NCI-H2227 treated with DMSO at 0.1 percent for 48 hours (cell line): ENCODE measurements around the gene C2CD3.
"Not testable (repeated sequence)": the region's sequence is repeated elsewhere in the genome, so short reads cannot be mapped to it uniquely, and the experiment has no call there.

Source experiments
- DNase-seq: peaks from one replicate; lab custom pipeline; 2025; lab: John Stamatoyannopoulos, UW

C2CD3 gene

DNA sequence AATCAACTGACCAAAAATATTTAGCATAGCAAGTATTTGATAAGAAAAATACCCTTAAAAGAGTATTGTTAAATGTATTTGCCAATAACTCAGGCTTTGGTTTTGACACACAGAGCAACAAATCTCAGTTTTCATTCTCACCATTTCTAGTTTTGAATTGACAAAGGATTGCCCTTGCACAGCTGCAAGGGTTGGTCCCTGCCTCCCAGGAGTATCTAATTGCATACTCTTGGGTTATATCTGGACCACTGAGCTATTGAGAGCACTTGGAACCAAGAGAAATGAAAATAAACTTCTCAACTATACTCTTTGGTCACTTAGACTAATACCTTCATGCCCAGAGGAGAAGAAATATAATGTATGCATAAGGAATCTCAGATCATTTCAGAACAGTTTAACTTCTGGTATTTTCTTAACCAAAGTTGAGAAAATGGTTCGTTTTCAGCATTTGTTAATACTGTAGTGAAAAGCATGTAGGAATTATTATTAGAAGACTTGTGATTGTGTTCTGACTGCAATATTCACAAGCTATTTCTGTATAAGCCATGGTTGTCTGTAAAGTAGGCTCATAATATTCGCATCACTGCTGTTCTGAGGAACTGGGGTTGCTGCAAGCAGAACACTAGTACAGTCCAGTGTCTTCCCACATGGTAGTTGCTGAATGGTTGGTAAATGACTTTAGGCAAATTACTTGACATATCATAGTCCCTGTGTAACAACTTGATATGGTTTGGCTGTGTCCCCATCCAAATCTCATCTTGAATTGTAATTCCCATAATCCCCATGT is 7.9 kb downstream of the C2CD3 start:
- DNase-seq: no peak

DNA sequence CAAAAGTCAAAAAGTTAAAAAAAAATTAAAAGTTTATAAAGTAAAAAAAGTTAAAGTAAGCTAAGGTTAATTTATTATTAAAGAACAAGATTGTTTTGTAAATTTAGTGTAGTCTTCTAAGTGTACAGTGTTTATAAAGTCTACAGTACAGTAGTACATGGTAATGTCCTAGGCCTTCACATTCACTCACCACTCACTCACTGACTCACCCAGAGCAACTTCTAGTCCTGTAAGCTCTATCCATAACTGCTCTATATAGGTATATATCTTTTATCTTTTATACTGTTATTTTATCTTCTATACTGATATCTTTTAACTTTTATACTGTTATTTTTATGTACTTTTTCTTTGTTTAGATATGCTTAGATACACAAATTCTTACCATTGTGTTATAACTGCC is 11.2 kb downstream of the C2CD3 start:
- DNase-seq: no peak

DNA sequence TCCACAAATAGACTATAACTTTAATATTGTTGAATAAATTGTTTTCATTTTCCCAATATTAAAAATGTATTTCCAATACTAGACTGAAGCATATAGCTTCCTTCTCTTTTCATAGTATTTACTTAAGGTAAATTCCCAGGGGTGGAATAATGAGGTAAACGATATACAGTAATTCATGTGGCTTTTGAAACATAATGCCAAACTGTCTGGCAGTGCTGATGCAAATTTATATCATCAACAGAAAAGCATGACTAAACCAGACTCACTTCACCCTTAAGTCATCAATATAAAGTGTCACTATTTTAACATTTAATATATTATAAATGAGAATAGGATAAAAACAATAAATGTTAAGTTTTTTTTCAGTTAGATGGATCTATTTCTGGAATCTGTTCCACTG is 13.6 kb downstream of the C2CD3 start:
- no peak for DNase-seq

DNA sequence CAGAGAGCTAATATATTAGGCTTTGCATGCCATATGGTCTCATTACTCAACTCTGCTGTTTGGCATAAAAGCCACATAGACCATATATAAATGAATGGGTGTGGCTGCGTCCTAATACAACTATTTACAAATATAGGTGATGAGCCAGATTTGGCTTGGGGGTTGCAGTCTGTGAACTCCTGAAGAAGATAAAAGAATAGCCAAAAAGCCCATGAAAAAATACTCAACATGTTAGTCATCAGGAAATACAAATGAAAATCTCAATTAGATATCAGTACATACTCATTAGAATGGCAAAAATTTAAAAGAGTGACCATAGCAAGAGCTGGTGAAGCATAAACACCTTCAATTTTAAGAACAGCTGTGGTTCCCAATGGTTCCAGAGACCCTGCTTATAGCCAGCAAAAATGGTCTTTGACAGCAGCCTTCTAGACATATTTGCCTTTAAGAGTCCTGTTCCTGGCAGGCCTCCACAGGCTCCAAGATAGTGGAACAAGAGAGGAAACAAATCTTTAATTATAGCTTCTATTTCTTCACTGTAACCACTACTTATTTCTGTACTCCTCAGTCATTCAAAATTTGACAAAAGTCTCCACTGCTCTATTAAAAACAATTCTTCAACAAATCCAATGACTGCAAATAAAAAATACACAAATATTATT is 16.1 kb downstream of the C2CD3 start:
- DNase-seq: no peak

DNA sequence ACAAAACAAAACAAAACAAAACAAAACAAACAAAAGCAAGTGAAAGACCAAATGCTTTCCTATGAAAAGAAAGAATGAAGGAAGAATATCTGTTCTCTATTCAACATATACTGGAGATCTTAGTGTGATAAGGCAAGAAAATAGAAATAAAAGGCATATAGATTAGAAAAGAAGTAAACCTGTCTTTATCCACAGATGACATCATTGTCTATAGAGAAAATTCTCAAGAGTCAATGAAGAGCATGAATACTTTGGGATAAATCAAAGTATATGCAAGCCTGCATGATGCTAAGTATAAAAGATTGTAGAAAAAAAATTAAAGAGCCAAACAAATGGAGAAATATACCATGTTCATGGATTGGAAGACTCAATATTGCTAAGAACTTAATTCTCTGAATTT is 17.6 kb downstream of the C2CD3 start:
- no peak for DNase-seq

DNA sequence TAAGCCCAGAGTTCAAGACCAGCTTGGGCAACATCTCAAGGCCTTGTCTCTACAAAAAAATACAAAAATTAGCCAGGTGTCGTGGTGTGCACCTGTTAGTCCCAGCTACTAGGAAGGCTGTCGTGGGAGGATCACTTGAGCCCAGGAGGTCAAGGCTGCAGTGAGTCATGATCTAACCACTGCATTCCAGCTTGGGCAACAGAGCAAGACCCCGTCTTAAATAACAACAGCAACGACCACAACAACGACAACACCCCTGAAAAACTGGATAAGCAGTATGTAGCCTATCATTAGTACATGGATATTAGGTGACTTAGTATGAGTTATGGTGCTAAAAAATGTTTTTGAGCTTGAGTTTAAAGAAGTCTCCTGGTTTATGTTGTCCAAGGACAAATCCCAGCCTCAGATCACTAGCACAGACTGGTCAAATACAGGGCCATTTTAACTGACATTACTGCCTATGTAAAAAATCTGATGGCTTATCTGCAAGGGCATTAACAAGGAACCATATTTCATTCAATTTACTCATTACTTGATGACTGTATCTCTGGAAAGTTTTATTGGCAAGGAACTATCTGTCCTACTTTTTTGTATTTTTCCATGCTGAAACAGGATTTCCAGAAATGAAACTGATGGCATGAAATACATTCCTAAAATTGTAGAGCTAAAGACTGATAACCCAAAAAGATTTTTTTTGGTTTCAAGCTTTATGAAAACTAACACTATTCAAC is 23.4 kb downstream of the C2CD3 start:
- DNase-seq: no peak

DNA sequence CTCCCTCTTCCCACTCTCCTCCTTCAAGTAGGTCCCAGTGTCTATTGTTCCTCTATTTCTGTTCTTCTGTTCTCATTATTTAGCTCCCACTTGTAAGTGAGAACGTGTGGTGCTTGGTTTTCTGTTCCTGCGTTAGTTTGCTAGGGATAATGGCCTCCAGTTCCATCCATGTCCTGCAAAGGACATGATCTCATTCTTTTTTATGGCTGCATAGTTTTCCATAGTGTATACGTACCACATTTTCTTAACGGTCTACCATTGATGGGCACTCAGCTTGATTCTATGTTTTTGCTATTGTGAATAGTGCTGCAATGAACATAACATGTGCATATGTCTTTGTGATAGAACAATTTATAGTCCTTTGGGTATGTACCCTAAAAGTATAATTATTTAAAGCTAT is 26.2 kb downstream of the C2CD3 start:
- no peak for DNase-seq

DNA sequence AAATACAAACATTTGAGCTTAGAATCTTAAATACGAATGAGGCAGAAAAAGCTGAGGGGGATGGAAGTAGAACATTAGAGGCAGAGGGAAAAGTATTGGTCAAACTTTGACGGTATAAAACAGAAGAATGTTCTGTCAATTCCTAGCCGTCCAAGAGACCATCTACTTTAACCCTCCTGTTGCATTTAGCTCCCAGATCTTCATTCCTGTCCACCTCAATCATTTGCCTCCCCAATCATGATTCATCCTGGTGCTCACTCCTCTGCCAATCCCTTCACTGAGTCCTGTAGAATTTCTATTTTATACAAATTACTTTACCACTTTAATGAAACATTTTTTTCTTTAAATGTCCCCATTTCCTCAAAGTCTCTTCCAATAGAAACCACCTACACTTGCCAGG is 28.2 kb downstream of the C2CD3 start:
- no peak for DNase-seq

DNA sequence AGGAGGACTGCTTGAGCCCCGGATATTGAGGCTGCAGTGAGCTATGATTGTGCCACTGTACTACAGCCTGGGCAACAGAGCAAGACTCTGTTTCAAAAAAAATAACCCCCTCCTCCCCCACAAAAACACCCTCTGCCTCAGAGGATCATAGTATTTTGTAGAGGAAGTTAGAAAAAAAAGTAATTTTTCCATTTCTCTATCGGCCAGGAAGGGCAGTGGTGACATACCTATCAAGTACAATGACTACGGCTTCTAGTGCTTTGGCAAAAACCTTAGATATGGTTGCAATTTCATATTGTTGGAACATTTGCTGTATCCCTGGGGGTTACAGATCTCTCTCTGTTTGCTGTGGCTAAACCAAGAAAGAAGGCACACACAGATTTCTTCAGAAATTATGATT is 28.9 kb downstream of the C2CD3 start:
- no peak for DNase-seq

DNA sequence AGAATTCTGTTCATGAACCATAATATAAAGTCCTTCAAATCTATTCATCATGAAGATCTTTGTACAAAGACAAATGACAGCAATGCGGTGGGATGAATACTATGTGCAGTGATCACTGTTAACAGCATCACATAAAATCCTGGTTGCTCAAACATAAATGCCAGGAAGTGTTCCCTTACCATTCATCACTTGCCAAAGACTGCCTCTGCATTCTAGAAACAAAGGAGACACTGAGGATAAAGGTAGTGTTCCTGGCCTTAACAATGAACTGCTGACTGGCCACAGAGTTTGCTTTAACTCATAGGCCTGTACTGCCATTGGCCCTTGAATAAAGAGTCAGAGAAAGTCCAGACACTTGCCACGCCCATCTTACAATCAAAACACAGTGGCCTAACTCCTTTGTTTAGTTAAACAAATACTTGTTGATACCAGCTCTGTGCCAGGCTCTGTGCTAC is 29.5 kb downstream of the C2CD3 start:
- no peak for DNase-seq

DNA sequence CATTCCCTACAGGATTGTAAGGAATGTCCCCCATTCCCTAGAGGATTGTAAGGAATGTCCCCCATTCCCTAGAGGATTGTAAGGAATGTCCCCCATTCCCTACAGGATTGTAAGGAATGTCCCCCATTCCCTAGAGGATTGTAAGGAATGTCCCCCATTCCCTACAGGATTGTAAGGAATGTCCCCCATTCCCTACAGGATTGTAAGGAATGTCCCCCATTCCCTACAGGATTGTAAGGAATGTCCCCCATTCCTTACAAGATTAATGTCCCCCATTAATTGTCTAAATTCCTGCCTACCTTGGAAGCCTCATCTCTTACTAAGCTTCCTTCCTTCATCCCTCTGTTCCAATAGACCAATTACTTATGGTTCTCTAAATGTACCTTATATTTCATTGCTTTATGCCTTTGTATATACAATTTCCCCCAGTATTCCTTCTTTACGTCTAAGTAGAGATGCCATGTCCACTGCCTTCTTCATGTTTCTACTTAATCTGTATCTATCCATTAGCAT is 30.8 kb downstream of the C2CD3 start:
- not testable (repeated sequence) for DNase-seq

DNA sequence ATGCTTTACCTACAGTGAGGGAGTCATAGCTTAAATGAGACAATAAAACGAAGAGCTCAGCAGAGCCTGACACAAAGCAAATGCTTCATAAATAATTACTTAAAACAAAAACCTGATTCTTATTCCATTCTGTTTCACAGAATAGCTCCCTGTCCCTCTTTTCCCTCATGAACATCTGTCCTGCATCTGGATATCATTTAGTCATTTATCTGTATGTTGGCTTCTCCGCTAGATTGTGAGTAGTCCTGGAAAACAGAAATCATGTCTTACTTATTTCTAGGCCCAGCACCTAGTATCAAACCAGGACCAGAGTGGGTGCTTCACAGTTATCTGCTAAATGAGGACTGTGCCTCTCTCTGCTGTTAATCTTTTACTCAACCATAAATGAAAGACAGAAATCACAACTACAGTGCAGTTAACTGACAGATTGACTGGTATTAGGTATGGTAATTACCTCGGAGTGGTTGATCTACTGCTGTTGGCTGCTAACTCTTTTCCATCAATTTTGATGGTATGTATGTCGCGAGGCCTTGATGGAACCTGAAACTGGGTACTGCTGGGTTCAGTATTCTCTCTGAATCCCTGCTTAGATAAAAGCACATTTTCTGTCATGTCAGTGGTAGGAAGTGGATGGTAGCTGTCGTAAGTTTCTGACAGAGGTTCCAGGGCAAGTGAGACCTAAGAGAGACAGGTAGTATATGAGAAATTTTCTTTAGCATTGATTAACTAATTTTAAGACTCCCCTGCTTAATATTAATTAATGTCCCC is 31.5 kb downstream of the C2CD3 start:
- no peak for DNase-seq

DNA sequence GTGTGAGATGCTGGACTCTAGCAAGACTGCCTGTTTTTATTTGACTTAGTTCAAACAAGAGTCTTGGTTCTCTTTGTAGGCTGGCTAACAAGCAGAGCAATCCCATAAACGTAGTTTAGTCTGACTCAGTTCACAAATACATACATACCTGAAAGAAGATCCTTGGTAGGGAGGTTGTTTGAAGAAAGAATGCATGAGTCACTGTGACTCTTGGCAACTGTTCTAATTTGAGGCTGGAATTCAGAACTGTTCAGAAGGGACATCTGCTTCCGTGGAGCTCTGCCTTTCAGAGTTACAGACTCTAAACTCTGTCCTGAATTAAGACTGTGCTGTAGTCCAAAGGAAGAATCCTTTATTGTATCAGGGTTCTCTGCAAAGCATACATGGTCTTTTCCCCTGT is 32.2 kb downstream of the C2CD3 start:
- no peak for DNase-seq

DNA sequence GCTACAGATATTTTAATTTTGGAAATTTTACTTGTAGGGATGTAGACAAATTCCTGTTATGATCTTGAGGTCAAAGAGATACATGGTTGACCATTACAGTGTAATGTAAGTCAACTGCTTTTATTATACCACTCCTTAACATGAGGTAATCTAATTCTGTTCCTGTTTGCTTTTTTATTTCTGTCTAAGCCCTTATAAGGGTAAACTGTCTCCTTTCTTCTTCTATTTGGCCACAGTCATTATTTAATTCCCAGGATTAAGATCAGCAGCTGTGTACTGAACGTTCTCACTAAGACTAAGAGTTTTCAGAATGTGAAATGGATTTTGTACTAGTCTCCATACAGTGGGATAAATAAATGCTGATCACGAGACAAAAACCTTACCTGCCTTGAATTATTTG is 32.8 kb downstream of the C2CD3 start:
- no peak for DNase-seq

DNA sequence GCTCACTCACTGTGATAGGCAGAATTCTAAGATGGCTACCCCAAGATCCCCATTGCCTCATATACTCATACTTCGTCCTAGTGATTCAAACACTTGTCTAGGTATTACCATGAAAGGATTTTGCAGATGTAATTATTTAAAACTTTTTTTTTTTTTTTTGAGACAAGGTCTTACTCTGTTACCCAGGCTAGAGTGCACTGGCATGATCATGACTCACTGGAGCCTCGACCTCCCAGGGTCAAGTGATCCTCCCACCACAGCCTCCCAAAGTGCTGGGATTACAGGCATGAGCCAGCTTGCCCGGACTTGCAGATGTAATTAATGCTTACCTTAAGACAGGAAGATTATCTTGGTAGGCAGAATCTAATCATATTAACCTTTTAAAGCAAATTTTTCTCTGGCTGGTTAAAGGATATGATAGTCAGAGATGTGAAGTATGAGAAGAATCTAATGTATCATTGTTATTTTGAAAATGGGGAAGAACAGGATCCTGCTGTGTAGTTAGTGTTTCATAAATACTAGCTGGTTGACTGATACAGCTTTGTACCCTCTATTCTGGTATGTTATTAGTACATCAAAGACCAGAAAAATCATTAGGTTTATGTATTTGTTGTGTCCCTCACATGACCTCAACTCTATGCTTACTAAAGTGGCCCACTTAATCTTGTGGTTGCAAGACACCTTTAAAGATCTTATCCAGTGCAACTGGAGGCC is 35.5 kb downstream of the C2CD3 start:
- DNase-seq: peak; percentile 92

DNA sequence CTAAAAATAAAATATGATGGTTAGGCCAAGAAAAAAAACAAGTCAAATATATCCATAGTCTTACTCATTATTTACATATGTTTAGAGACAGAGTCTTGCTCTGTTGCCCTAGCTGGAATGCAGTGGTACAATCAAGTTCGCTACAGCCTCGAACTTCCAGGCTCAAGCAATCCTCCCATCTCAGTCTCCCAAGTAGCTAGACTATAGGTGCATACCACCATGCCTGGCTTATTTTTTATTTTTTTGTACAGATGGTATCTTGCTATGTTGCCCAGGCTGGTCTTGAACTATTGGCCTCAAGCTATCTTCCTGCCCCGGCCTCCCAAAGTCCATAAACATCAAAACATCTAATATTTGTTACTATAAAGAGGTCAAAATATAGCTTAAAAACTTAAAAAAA is 36.1 kb downstream of the C2CD3 start:
- no peak for DNase-seq

DNA sequence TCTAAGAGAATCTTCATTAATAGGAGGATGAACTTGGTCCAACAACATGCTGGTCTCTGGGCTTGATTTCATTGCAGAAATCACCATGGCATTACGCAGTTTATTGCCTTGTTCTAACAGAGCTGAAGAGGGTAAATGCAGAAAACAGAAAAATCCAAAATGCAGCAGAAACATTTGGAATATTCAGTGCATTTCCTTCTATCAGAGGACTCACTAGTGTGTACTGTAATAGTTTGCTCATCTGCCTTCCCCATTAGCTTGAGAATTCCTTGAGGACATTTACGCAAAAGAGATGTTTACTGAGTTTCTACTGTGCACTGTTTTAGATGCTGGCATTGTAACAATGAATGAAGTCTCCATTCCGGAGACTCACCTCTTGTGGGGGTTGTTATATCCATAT is 37.4 kb downstream of the C2CD3 start:
- DNase-seq: no peak

DNA sequence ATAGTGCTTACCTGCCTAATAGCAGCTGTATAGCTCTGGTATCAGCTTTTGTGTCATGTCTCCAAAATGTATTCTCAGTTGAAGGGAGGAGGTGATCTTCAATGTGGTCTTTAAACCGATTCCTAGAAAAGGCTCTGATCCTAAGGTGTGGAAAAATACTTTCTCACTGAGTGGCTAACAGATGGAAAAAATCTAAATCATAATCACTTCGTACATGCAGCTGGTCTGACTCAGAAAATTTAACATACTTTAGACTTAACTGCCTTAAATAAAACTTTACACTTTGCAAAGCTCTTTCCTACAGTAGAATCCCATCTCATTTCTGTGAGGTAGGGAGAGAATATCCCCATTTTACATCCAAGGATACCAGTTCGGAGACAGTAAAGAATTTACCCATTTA is 38.0 kb downstream of the C2CD3 start:
- DNase-seq: no peak

DNA sequence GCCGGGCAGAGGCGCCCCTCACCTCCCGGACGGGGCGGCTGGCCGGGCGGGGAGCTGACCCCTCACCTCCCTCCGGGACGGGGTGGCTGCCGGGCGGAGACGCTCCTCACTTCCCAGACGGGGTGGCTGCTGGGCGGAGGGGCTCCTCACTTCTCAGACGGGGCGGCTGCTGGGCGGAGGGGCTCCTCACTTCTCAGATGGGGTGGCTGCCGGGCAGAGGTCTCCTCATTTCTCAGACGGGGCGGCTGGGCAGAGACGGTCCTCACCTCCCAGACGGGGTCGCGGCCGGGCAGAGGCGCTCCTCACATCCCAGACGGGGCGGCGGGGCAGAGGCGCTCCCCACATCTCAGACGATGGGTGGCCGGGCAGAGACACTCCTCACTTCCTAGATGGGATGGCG is 41.7 kb downstream of the C2CD3 start:
- not testable (repeated sequence) for DNase-seq

DNA sequence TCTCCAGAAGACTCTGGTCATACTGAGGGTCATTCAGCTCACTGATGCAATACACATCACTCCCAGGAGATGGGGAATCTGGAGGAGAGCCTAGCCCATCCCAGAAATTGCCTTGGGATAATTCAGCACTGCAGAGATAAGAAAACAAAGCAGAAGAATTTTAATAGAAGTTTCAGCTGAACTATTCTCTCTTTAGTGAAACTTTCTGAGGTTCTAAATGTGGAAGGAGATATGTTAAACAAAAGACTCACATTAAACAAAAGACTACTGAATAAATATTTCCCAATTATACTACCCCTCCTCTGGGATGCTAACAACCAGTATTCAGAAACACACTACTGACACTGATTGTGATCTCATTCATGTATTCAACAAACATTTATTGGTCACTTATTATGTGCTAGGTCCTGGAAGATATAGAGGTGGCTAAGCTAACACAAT is 47.8 kb downstream of the C2CD3 start:
- DNase-seq: no peak

DNA sequence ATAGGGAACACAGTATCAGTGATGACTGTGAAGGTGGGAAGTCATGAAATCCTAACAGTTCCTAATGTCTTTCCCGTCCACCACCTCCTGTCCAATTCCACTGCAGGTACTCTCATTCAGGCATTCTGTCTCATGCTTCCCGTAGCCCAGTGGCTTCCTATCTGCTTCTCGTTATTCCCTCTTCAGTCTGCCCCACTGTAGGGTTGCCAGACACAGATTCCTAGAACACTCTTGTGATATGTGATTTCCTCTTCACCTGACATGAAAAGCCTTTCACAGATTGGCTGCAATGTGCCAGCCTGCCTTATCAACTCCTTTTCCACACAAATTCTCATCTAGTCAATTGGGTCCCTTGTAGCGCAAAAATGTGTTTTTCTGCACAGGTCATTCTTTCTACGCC is 49.0 kb downstream of the C2CD3 start:
- no peak for DNase-seq
